Islet precursor cell (in vitro differentiated cells): ENCODE data around the gene PHC1.
A peak's percentile ranks its signal among the peaks of the same experiment; 100 is the strongest.
"Not testable (repeated sequence)": the region's sequence is repeated elsewhere in the genome, so short reads cannot be mapped to it uniquely, and the experiment has no call there.

Experiments
- DNase-seq: peaks from one replicate; pipeline ENCODE4 v3.0.0-alpha.2; 2018

PHC1 gene

GRCh38 chr12:8911606-8912268 is 2.6 kb upstream of the PHC1 start:
- no peak for DNase-seq

- peak; percentile 89 for DNase-seq
These were observed 1.4 kb upstream of the PHC1 start for GRCh38 chr12:8912914-8913313.

GRCh38 chr12:8913702-8914032 is 642 bp upstream of the PHC1 start:
- no peak for DNase-seq

GRCh38 chr12:8914716-8915526 is 612 bp downstream of the PHC1 start:
- DNase-seq = peak; percentile 96

GRCh38 chr12:8916154-8916553 is 1.8 kb downstream of the PHC1 start:
- DNase-seq = no peak

GRCh38 chr12:8917031-8917430 is 2.7 kb downstream of the PHC1 start:
- no peak for DNase-seq

- no peak for DNase-seq
These were observed 3.4 kb downstream of the PHC1 start for GRCh38 chr12:8917751-8918150.

GRCh38 chr12:8919643-8920042 is 5.3 kb downstream of the PHC1 start:
- not testable (repeated sequence) for DNase-seq

GRCh38 chr12:8922544-8922943 is 8.2 kb downstream of the PHC1 start:
- no peak for DNase-seq

- DNase-seq = not testable (repeated sequence)
These were observed 16.5 kb downstream of the PHC1 start for GRCh38 chr12:8930655-8931323.

GRCh38 chr12:8932464-8932863 is 18.2 kb downstream of the PHC1 start:
- not testable (repeated sequence) for DNase-seq

- not testable (repeated sequence) for DNase-seq
These were observed 19.8 kb downstream of the PHC1 start for GRCh38 chr12:8934080-8934479.

- no peak for DNase-seq
These were observed 22.4 kb downstream of the PHC1 start for GRCh38 chr12:8936735-8937134.

GRCh38 chr12:8937842-8938442 is 23.6 kb downstream of the PHC1 start:
- DNase-seq = not testable (repeated sequence)

- no peak for DNase-seq
These were observed 27.6 kb downstream of the PHC1 start for GRCh38 chr12:8941691-8942478.

- no peak for DNase-seq
These were observed 29.4 kb downstream of the PHC1 start for GRCh38 chr12:8943565-8944186.

GRCh38 chr12:8946733-8947132 is 32.4 kb downstream of the PHC1 start:
- DNase-seq = no peak

- DNase-seq = no peak
These were observed 33.4 kb downstream of the PHC1 start for GRCh38 chr12:8947737-8948136.

- peak; percentile 65 for DNase-seq
These were observed 34.5 kb downstream of the PHC1 start for GRCh38 chr12:8948701-8949341.

- DNase-seq = peak; percentile 99
These were observed 35.3 kb downstream of the PHC1 start, which contains the start of gene M6PR for GRCh38 chr12:8949342-8950220. Gene M6PR (minus strand): TSS chr12:8949645. CDS start chr12:8946404, 3,241 bp downstream.

- DNase-seq = no peak
These were observed 35.9 kb downstream of the PHC1 start for GRCh38 chr12:8950221-8950527.
